Measurements from ENCODE around the gene LRRTM4.

The LRRTM4 gene

DNA sequence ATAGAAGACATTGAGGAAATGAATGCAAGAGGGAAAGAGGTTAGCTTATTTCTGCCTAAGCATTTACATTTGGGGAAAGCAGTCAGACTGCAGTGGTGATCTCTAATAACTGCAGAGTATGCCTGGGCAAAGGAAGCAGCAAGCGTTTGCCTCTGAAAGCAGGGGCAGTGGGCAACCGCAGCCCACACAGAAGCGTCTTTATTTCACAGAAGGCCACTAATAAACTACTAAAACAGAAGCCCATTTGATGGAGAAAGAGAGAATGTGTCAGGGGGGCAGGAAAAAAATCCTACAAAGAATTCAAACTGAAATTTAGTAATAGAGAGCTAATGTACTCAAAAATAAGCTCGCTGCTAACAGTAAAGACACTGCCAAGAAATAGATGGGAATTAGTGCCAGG, 53.1 kb downstream of the LRRTM4 start:
- no peak for DNase-seq

DNA sequence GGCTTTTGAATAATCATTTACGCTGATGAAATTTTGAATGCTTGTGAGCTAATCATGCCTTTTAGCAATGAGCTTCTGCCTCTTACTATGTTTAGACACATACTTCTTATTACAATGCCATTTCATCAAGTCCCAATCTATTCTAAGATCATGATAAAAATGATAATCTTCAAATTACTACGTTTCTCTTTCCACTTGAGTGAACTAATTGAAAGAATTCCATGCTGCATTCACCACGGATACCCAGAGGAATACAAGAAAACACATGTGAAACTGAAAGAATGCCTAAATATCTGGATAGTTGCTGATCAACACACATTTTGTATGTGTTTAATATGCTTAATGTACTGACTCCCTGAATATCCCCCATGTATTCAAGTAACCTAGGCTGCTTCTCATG, 62.3 kb downstream of the LRRTM4 start:
- DNase-seq, result no peak

DNA sequence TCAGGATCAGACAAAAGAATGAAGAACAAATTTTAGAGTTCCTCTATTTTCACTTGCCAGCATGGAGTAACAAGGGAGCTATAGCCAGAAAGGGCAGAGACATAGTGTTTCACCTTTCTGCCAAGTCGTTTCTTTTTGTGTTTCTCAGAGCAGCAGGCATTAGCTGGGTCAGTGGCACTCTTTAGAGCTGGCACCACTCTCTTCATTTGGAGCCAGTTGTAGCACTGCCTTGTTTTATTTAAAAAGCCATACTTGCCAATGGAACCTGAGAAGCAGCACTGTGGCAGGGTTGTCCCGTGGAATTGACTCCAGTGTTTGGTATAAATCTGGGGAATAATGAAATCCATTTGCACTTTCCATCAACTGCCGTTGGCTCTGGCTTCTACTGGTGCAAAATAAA, 64.0 kb downstream of the LRRTM4 start:
- no peak for DNase-seq

DNA sequence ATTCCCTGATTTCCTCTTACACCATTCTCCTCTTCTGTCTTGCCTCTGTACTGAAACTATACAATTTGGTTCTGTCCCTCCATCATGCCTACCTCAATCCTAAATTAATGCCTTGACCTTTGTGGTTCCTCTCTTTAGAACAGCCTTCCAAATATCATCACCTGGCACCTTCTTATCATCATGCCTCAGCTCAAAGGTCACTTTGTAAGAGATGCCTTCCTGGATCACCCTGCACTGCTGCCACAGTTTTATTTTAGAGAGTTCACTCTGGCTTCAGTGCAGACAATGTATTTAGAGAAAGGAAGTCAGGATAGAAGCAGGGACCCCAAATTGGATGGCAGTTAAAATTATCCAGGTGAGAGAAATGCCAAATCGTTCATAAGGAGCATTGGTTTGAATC, 64.5 kb downstream of the LRRTM4 start:
- no peak for DNase-seq

DNA sequence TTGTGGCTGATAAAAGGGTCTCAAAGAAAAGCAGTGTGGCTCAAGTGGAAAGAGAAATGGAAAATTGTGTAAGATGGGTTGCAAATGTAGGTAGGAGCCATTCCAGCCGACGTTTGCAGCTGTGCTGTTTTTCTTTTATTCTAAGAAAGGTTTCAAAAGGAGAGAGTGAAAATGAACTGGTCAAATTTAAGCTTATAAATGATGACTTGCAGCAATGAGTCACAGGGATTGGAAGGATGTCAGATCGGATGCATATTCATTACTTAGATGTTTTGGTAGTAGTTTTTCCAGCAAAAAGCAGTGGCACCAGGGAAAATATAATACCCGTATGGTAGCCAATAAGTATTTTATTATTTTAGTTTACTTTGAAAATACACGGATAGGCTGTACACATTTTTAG, 79.1 kb downstream of the LRRTM4 start:
- no peak for DNase-seq

DNA sequence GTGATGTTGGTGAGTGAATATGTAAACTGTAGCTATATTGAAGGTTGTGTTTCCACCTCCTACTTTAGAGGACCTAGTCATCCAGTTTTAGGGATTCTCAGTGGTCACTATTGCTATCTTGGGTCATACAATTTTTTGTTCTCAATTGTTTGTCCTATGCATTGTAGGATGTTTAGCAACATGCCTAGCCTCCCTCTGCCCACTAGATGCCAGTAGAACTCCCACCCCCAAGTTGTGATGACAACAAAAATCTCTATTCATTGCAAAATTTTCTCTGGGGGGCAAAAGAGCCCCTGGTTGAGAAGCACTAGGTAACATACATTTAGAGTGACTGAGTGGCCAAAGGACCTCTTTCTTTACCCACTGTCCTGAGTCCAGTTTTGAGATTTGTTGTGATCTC, 87.3 kb downstream of the LRRTM4 start:
- DNase-seq, result no peak

DNA sequence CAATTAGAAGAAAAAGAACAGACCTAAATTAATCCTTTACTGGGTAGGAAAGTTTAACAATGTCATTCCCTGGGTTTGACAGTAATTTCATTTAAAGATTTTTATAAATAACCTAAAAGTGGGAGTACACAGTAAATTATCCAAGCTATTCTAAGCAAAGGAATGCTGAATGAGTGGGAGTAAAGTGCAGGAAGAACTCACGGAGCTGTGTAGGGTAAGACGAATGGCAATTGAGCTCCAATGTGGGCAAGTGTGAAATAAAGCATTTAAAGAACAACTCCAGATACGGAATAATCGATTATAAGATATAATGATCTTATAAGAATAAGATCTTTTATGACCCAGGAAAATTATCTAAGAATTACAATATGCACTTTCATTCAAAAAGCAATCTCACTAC, 93.2 kb downstream of the LRRTM4 start:
- no peak for DNase-seq

DNA sequence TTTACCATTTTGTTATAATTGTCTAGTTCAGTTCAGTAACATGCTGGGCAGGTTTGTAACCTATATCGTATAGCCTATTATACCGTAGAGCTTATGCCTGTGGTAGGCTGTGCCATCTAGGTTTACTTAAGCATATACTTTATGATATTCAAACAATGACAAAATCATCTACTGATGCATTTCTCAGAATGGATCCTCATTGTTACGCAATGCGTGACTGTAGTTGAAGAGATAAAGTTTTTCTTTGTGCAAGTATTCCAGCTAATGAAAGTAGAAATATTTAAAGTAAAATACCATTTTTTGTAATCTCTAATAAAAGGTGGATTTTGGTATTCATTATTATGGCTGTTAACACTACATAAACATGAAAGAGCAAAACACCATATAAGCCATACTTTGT, 100.2 kb downstream of the LRRTM4 start:
- DNase-seq, result no peak

DNA sequence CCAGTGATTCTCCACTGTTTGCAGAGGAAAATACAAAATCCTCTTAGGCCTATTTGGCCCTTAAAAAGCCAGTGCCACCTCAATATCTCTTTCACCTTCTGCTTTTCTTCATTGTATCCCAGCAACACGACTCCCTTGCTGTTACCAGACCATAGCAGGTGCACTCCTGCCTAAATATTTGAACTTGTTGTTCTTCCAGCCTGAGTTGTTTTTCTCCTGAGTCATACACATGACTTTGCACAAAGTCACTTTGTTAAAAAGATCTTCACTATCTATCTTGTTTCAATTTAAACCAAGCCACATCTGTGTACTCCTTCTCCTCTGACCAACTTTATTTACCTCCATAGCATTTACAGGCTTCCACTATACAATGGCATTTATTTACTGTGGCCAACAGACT, 103.6 kb downstream of the LRRTM4 start:
- no peak for DNase-seq

DNA sequence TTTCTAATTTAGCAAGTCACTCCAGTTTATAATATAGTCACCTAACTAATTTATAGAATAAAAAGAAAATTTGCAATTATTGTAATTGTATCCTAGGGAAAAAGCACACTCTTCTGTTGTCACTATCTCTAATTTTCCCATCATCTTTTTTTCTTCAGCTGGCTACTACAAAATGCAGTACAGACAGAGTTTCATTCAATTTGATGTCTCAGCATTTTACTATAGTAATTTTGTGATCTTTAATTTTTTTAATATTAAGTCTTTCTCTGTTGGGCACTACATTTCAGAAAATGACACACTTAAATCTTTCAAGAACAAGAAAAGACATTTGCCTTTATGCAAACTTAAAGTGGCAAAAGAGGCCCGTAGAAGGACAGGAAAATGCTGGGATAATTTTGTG, 118.0 kb downstream of the LRRTM4 start:
- no peak for DNase-seq

DNA sequence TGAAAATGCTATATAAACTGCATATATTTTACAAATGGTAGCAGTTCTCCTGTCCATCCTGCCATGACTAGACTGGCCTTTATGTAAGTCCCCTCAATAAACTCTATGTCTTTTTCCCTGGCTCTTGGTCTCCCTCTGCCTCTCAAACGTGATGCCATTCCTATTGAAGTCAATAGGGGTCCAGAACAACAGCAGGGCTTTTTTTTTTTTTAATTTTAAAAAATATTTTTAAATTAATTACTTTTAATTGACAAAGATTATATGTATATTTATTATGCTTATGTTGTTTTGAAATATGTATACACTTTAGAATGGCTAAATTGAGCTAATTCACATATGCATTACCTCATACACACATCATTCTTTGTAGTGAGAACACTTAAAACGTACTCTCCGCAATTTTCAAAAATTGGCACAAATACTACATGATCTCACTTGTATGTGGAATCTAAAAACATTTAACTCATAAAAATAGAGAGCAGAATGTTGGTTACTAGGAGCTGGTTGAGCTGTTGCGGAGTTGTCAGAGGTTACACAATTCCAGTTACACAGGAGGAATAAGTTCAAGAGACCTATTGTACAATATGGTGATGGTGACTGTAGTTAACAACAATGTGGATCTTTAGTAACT, 123.1 kb downstream of the LRRTM4 start:
- DNase-seq, result no peak

DNA sequence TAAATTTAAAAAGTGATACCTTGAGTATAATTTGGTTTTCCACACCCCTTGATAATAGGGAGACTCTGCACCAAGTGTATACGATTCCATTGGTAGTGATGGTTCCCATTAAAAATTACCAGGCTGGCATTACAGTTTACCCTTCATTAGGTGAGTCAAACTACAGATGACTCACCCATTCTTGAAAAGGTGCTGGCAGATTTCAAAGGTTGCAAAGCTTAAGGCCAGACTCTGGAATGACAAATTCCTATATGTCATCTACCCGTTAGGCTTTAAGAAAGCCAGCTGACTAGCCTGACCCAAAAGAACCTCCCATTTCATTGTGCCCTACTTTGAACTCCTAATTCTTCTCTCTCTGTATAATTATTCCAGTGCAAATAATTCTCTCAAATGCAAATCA, 124.4 kb downstream of the LRRTM4 start:
- DNase-seq, result no peak

DNA sequence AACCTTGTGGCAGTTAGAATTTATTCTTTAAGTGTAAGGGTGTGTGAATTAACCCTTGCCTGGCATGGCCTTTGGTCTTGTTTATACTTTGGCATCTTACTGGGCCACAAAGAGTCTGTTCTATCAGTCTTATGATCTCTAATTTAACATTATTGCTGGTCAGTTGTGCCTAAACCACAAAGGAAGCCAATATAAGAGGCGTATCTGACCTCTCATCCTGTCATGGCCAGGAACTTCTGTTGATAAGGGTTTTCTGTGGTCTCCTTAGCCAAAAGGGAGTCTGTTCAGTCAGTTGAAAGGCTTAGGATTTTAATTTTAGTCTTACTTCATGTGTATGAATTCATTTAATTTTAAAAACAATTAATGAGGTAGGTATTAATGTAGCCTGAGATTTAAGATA, 127.2 kb downstream of the LRRTM4 start:
- no peak for DNase-seq

DNA sequence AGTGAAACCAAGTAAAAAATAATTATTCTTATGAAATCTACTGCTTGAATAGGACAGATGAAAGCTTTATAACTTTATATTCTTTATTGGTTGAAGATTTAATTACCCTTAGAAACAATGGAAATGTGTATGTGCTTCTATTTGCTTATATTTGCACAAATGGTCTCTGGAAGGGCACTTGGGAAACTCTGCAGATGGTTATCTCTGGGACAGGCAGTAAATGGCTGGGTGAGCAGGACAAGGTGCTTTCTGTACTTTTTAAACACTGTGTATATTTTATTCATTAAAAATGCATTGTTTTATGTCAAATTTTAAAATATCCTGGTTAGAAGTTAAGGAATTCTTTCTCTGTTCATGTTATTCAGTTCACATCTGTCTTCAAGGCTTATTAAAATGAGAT, 131.1 kb downstream of the LRRTM4 start:
- DNase-seq, result no peak

DNA sequence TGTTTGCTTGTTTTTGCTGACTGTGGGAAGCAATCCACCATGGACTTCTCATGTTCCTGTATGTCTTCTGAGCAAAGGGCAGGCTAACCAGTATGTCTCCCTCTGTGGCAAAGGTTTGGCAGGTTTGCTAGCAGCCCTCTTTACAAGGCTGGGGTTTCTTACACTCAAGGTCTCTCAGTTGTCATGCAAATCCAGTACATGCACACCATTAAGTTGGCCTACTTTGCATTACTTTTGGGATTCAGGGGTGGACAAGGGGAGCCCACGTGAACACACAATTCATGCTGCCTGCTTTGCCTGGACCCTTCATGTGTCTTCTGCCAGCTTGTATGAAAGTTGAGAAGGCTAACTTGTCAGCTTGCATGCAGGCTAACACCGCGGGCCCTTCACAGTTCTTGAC, 134.9 kb downstream of the LRRTM4 start:
- no peak for DNase-seq

DNA sequence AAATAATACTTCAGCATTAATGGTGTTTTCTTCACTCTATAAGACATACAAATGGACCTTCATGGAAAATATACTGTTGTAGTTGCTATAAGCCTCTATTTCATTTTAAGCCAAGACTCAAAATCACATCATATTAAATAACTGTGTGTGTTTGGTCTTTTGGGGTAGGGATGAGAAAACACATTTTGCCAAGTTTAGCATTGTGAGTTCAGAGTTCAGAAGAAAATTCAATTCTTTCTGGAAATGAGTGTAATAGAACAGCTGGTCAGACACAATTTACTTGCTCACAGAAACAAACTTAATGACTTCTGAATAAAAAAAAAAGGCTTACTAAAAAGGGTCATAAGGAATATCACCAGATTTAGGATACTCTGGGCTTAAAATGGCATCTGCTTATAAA, 149.5 kb downstream of the LRRTM4 start:
- DNase-seq, result no peak

DNA sequence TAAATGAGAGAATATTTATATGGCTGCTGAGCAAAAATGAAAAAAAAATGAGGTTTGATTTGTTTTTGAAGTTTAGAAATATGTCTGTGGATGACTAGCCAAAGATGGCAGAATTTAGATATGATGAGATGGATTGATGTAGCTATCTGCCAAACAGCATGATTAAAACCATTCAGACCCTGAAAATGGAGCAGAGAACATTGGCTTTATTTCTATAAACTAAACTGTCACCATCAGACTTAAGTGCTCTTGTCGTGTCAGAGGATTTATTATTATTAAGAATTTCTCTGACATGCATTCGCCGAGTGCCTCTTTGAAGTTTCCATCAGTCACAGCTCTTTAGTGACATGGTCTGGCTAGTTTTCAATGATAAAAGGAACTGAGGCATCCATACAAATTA, 151.7 kb downstream of the LRRTM4 start:
- no peak for DNase-seq

DNA sequence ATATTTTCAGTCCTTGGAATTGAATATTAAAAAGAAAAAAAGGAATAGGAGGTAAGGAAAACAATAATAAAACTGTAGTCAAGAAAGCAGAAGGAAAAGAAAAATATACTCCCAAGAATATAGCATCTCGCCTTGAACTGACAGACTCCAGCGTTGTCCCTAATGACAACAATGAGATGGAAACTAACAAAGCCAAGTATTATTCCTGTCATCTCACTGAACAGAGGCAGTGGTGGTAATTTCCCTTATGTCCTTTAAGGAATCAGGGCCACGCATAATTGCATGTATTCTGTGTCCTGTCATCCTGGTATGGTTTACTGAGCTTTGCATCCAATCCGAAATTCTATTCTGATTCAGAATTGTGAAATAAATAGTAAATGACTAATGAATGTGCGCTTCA, 158.9 kb downstream of the LRRTM4 start:
- DNase-seq, result no peak

DNA sequence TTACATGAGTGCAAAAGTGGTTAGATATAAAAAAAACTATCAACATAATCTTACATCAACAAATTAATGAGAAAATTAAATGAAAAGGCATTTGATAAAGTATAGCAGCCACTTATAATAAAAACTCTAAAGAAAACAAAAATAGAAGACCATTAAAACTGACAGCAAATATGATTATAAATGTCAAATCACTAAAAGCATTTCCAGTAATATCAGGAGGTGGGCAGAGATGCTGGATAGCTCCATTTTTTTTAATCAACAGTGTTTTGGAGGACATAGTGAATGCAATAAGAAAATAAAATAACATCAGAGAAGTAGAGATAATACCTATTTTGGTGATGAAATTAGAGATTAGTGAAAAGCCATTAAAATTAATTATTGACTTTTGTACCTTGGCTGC, 173.4 kb downstream of the LRRTM4 start:
- DNase-seq, result no peak

DNA sequence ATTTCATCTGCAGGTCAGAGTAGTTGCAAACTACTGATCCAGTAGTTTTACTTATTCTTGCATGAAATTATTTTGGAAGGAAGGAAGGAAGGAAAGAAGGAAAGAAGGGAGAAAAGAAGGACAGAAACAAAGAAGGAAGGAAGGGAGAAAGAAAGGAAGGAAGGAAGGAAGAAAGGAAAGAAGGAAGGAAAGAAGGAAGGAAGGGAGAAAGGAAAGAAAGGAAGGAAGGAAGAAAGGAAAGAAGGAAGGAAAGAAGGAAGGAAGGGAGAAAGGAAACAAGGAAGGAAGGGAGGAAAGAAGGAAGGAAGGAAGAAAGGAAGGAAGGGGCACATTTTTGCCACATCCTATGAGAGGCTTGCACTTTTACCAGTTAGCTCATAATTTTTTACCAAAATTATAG, 186.2 kb downstream of the LRRTM4 start:
- no peak for DNase-seq

DNA sequence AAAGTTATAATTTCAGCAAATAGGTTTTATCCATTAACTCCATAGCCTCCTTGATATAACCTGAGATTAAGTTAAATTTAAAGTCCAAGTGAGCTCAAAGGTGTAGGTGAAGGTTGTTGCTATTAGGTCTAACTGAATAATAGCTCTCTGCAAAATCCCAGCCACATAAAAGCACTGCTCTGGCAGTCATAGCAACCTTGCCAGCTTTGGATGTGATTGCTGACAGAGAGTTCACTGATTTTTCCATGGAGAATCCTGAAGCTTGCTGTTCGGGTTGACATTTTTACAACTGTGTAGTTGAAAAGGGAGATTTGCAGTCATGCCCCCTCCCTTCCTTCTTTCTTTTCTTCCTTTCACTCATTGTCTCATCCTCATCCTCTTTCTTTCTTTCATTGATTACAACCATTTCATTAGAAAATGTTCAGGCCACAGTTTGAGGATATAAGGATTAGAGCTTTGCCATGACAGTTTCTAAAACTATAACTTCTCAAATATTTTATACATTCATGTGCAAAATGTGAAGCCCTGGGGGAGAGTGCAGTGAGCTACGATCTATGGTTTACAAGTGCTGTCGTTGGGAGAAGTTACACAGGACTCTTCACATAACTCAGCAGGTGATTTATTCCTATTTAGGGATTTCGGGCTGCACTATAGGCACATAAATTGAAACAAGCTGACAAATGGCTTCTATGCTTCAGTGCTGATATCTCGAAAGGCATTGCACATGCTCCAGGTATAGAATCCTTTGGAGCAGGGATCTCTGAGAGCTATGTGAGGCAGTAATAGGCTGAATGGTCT, 193.8 kb downstream of the LRRTM4 start:
- no peak for DNase-seq

DNA sequence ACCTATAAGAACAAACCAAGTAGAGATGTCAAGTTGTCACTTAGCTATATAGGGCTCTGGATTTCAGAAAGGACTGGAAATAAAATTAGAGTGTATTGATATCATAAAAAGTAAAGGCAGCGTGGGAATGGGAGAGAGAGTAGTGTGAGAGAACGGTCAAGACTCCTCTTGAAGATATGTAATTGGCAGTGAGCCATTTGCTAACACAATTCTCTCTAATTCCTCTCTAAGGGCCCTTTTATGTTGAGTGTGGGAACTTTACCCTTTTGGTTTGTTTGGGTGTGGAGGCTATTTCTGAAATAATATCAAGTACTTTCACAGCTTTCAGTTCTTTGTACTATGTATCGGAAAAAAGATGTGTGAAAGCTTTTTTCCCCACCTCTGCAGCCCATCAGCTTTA, 196.8 kb downstream of the LRRTM4 start:
- no peak for DNase-seq

DNA sequence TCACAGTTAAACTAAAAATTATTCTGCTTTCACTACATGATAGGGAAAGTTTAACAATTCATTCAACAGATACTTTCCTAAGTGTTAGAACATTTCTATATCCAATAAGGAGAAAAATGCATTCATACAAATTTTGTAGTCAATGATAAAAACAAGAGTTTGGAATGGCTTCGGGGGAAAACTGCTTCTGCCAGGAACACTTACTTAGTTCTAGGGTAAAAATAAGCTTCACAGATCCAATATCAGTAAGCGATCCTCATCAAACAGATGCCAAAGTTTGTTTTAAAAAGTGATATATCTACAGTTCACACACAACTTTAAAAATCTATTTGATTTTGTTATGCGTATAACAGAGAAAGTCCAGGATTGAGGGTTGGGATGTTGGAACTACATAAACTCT, 199.7 kb downstream of the LRRTM4 start:
- no peak for DNase-seq

DNA sequence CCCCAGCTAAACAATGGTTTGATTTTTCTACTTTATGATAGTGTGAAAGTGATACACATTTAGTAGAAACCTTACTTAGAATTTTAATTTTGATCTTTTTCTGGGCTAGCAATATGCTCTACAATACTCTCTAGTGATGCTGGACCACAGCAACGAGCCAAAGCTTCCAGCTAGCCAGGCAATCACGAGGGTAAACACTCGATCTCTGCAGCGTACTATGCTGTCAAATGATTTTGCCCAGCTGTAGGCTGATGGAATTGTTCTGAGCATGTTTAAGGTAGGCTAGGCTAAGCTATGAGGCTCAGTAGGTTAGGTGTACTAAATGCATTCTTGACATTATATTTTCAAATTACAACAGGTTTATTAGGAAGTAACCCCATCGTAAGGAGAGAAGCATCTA, 207.5 kb downstream of the LRRTM4 start:
- DNase-seq, result no peak

DNA sequence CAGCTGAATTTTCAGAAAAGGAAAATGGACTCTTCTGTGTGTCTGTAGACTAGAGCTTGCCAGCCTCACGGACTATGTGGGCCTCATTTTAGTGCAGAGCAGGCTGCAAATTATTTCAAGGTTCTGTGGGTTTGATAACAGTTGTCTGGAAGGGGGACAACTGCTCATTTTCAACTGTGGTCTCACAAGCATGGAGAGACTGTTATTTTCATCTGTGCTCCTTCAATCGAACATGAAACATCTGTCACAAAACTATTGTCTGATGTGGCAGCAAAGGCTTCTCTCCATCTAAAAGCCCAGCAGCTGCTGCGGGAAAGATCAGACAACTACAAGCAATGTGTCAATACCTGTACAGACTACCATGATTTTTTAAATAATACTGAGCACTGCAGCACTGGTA, 211.8 kb downstream of the LRRTM4 start:
- DNase-seq, result no peak
